ENCODE results near the gene RBAK.

- TF ChIP-seq CTCF (IDR thresholded peaks at IDR 0.05) = no peak
- TF ChIP-seq POLR2A (IDR thresholded peaks at IDR 0.05) = no peak
Measured at GRCh38 chr7:5088906-5089305, 43.2 kb downstream of the RBAK start.

Measured in gastroesophageal sphincter (tissue), 3 donors.